GM10266 (cell line): ENCODE data around the gene SNRPD3.

Experiments
- DNase-seq: peaks from one replicate; pipeline ENCODE4 v3.0.0; 2012; ENCODE audit errors: extremely low spot score
- TF ChIP-seq, protein P1 (sequence below): IDR thresholded peaks from 2 replicates; pipeline ENCODE4 v1.5.1; 2012; ENCODE audit warnings: mild to moderate bottlenecking, low read depth; ENCODE audit not compliant: control insufficient read depth, insufficient read depth; ENCODE audit errors: missing control alignments

SNRPD3 gene

DNA sequence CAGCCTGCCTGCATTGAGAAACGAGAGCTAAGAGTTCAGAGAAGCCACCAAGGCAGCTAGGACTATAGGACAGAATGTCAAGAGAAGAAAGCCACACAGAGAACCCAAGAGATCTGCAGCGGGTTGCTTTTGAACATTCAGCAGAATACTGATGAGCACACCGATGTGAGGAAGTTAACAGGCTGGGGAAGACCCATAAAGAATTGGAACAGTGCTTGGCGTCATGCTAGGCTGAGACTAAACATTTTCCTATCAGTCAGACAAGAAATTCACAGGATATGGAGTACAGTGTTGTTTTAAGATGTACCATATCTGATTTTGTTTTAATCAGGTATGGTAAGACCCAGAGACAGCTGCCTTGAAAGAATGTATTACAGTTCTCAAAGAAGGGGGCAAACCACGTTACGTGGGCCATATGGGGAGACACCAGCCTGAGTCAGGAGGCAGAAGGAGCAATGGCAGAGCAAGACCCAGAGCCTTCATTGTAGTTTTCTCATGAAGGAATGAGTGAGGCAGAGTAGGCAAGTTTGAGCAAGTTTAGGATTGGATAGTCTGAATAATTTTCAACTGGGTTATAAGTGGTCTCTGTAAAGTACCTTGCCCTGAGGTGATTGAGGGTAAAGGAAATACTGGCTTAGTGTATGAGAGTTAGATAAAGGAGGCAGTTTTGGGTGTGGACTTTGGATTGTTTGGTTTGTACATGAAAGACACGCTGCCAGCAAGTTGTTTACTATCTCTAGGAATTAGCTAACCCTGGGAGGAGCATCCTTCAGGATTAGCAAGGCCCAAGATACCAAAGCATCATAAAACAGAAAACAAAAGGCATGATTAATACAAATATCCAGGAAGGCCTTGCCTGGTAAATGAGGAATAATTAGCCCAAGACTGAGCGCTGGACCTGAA lies 22.8 kb downstream of the SNRPD3 start:
- no peak for DNase-seq
- TF ChIP-seq, protein P1, sequence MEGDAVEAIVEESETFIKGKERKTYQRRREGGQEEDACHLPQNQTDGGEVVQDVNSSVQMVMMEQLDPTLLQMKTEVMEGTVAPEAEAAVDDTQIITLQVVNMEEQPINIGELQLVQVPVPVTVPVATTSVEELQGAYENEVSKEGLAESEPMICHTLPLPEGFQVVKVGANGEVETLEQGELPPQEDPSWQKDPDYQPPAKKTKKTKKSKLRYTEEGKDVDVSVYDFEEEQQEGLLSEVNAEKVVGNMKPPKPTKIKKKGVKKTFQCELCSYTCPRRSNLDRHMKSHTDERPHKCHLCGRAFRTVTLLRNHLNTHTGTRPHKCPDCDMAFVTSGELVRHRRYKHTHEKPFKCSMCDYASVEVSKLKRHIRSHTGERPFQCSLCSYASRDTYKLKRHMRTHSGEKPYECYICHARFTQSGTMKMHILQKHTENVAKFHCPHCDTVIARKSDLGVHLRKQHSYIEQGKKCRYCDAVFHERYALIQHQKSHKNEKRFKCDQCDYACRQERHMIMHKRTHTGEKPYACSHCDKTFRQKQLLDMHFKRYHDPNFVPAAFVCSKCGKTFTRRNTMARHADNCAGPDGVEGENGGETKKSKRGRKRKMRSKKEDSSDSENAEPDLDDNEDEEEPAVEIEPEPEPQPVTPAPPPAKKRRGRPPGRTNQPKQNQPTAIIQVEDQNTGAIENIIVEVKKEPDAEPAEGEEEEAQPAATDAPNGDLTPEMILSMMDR, result no peak

DNA sequence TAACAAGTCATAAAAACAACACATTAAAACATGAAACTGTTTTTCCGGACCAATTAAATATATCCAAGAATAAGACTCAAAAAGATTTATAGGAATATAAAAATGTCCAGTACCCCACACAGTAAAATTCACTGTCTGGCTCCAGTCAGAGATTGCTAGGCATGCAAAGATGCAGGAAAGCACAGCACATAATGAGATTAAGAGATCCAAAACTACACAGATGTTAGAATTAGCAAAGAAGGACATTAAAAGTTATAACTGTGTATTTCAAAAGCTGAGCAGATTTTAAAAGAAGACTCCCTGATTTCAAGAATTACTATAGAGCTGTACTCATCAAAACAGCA lies 23.4 kb downstream of the SNRPD3 start:
- no peak for DNase-seq
- TF ChIP-seq, protein P1, result no peak

DNA sequence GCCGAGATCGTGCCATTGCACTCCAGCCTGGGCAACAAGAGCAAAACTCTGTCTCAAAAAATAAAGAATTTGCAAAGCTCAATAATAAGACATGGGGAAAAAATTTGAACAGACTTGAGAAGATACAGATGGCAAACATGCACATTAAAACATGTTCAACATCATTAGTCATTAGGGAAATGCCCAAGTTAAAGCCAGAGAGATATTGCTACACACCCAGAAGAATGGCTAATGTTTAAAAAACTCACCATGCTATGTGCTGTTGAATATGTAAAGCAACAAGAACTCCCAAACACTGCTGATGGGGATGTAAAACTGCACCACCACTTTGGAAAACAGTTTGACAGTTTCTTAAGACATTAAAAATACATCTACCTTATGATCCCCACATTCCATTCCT lies 24.5 kb downstream of the SNRPD3 start:
- DNase-seq, result no peak
- TF ChIP-seq, protein P1, result no peak

DNA sequence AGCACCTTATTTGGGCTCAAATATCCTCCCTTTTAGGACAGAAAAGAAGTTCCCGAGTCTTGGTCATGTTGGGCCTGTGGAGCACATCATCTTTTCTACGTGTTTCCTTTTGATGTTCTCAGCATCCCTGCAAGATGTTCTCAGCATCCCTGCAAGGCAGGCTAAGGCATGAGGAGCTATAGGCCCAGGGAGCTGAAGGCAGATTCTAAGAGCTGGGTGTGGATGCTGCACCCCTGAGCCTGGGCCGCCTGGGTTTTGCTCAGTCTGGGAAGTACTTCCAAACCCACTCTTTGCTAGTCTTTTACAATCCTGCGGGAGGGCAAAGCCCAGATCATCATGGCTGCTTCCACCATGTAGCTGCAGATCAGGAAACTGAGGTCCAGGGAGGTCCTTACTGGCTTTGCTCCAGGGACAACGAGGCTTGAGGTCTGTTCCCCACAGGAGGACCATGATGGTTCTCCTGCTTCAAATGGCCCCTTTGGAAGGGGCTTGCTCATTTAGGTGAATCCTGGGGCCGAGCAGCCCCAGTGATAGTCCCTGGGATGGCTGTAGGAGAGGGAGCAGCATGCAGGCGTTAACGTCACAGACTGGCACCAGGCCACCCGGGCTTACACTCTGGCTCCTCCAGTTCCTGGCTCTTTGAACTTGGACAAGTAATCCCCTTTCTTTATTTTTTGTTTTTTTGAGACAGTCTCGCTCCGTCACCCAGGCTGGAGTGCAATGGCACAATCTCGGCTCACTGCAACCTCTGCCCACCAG lies 26.4 kb downstream of the SNRPD3 start:
- TF ChIP-seq, protein P1, result no peak
- no peak for DNase-seq

DNA sequence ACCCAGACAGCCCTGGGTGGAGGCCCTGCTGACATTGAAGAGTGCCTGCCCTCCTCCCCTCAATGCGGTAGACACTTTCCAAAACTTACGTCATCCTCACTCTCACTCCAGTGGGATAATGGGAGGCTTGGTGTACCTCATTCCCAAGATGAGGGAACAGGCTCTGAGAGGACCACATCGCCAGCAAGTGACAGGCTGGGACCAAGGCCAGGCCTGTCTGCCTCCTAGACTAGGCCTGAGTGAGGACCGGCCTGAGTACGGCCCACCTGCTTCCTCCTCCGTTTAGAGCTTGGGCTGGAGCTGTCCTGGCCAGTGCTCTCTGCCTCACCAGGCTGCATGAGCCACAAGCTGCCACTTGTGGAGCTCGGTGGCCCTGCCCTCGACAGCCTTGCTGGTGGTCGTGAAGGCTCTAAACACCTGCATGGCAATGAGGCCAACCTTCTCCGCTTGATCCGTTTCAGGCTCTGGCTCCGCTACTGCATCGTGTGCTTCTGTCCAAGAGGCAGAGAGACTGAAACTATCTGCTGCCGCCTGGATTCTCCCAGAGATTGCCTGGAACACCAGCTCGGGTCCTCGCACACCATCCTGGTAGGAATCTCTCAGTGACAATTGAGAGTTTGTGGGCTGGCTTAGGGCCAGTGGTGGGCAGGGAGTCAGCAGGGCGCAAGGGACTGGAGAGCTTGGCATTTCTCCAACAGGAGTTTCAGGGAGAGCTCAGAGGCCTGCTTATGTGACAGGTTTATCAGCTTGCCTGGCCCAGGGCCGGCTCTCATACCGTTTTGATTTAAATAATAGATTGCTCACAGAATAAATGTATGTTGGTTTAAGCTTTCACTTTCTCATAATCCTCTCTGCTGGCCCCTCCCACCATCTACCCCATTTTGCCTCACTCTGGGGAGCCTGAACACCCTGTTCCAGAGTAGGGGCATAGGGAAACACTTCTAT lies 27.7 kb downstream of the SNRPD3 start:
- TF ChIP-seq, protein P1, result no peak
- no peak for DNase-seq

DNA sequence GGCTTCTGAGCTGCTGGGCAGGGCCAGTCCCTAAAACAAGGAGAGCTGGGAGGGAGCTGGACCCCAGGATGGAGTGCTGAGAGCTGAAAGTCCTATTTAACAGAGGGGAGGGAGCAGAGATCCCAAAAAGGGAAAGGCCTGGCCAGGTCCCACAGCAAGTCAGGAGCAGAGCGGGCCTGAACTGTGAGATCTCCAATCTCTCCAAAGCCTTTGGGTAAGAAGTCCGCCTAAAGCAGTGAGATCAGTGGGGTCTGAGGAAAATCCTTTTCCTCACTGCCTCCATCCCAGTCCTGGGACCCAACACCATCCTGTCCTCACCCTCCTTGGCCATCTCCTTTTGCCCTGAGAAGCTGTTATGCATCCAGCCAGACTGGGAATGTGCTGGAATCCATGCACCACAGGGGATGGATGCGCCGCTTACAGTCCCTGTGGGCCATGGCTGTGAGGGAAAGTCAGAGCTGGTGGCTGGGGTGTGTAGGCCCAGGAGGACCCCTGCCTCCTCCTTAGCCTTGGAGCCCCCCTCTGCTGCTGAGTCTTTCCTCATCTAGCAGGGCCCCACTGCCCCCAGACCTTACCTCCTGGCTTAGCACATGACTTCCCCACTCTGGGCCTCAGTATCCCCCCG lies 28.5 kb downstream of the SNRPD3 start:
- TF ChIP-seq, protein P1, result no peak
- DNase-seq, result no peak
